KOPT-K1 (cell line): ENCODE results near the gene PDE4D.
A peak's percentile ranks its signal among the peaks of the same experiment; 100 is the strongest.

Experiments used
- H3K27ac ChIP-seq: fragments of 200-600 bp; sonication (generic); 2 replicates; pipeline ENCODE4 v1.5.1; 2016; ENCODE audit warnings: antibody characterized with exemption, mild to moderate bottlenecking, low read depth, low read length; ENCODE audit not compliant: poor library complexity, severe bottlenecking
- H3K36me3 ChIP-seq: fragments of 200-600 bp; sonication (generic); 2 replicates; pipeline ENCODE4 v1.5.1; 2017; ENCODE audit warnings: antibody characterized with exemption, mild to moderate bottlenecking, low read length, moderate library complexity; ENCODE audit not compliant: insufficient read depth
- H3K9me3 ChIP-seq: fragments of 200-600 bp; sonication (generic); 2 replicates; pipeline ENCODE4 v1.5.1; 2017; ENCODE audit warnings: antibody characterized with exemption, low read length, mild to moderate bottlenecking; ENCODE audit not compliant: insufficient read depth, poor library complexity, severe bottlenecking

PDE4D gene

GRCh38 chr5:59569158-59569557, 324.4 kb downstream of the PDE4D start:
- H3K36me3 ChIP-seq: no peaks in the 10 kb centered on the region
- no peaks in the 10 kb centered on the region for H3K9me3 ChIP-seq
- H3K27ac ChIP-seq: no peak overlapping the region

GRCh38 chr5:59568161-59568560, 325.4 kb downstream of the PDE4D start:
- H3K27ac ChIP-seq: no peak overlapping the region
- no peaks in the 10 kb centered on the region for H3K9me3 ChIP-seq
- no peaks in the 10 kb centered on the region for H3K36me3 ChIP-seq

DNA sequence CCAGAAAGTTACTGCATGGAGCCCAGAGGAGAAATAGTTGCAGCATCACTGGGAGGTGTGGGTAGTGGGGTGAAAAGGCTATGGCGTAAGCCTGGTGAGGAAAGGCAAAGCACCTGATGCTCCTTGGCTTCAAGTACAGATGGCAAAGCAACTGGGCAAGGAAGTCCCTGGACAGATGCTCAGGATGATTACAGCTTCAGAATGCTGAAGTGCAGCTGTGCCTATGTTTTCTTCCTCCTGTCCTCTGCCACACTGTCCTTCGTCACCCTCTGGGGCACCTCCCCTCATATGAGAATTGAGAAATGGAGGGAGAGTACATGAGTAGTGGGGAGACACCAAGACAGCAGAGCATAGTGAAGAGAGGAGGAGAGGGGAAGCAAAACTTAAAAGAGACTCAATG, 328.0 kb downstream of the PDE4D start:
- Histone ChIP-seq H3K27ac (peak overlapping the region; percentile 24), H3K9me3 (no peaks in the 10 kb centered on the region), H3K36me3 (no peaks in the 10 kb centered on the region)

GRCh38 chr5:59564895-59565294, 328.6 kb downstream of the PDE4D start:
- Histone ChIP-seq H3K36me3 (no peaks in the 10 kb centered on the region), H3K27ac (peak overlapping the region; percentile 75), H3K9me3 (no peaks in the 10 kb centered on the region)

DNA sequence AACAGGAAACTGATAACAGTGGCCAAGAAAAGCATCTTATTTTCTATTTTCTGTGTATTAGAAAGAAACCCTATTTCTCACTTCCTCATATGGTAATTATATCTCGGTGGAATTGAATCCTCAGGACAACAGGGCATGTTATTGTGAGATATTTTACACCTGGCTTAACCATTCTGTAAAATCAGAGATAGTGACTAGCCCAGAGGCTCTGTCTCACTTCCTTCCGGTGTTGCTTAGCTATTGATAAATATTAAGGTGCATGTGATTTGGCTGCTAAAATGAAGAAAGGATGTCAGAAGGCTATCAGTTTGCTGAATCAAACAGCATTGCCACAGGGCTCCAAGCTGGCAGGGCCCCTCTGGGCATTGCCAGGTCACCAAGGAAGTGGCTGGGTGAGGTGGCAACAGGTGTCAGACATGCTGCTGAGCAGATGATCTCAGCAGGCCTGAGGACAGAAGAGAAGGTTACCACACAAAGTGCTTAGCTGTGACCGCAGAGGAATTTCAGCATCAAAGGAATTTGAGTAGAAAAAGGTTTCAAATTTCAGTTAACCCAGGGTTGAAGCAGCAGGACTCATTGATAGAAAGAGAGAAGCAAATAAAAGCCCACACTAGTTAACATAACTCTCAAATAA, 330.7 kb downstream of the PDE4D start:
- H3K9me3 ChIP-seq: no peaks in the 10 kb centered on the region
- peak overlapping the region; percentile 75 for H3K27ac ChIP-seq
- H3K36me3 ChIP-seq: no peaks in the 10 kb centered on the region

GRCh38 chr5:59560553-59560952, 333.0 kb downstream of the PDE4D start:
- H3K36me3 ChIP-seq: no peaks in the 10 kb centered on the region
- no peaks in the 10 kb centered on the region for H3K9me3 ChIP-seq
- no peak overlapping the region for H3K27ac ChIP-seq

GRCh38 chr5:59559847-59560246, 333.7 kb downstream of the PDE4D start:
- H3K36me3 ChIP-seq: no peaks in the 10 kb centered on the region
- H3K27ac ChIP-seq: no peak overlapping the region
- no peaks in the 10 kb centered on the region for H3K9me3 ChIP-seq

GRCh38 chr5:59559323-59559722, 334.2 kb downstream of the PDE4D start:
- Histone ChIP-seq H3K9me3 (no peaks in the 10 kb centered on the region), H3K36me3 (no peaks in the 10 kb centered on the region), H3K27ac (no peak overlapping the region)

DNA sequence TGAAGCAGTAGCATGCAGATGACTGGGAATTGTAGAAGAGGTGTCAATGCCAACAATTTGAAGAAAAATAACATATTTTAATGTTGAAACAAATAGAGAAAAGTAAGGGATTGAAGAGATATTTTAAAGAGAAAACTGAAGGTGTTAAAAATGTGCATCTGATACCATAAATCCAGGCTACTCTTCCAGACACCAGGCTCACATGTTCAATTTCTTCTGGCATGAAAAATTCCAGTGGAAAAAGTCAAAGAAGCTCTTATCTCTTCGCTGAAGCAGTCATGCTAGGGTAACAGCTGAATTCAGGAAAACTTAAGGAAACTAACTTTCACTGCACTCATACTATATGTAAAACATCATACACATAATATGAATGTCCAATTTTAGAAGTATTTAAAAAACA, 335.0 kb downstream of the PDE4D start:
- no peaks in the 10 kb centered on the region for H3K36me3 ChIP-seq
- H3K9me3 ChIP-seq: no peaks in the 10 kb centered on the region
- no peak overlapping the region for H3K27ac ChIP-seq

DNA sequence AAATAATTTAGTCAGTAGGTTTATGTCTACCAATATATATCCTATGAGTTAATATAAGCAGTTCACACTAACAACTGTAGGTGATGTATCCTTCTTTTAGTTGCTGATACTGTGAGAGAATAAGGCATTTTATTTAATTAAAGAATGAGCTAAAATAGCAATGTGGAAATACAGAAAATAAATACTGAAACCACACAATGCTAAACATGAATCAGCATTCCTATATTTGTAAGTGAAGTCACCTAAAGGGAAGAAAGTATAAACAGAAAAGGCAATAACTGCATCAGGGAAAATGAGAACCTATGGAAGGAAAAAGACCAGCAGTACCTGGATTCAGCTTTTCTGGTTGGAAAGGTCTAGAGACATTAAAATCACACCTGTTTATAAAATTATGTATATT, 336.0 kb downstream of the PDE4D start:
- H3K36me3 ChIP-seq: no peaks in the 10 kb centered on the region
- no peaks in the 10 kb centered on the region for H3K9me3 ChIP-seq
- H3K27ac ChIP-seq: no peak overlapping the region

DNA sequence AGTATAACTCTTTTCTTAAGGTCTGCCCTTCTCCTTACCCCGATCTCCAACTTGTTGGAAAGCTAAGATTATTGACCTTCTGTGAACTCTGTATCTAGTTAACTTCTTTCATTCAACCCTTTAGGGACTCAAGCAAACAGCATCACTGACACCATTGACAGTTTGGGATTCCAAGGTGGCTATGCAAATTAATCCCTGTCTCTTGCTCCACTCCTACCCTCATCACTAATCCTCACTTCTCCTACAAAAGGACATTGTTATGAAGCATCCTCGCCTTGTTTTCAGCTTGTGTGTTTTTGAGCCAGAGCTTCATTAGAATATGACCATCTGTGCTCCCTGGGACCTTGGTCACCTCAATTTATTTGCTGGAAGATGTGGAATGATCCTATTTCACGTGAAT, 337.9 kb downstream of the PDE4D start:
- no peaks in the 10 kb centered on the region for H3K36me3 ChIP-seq
- no peaks in the 10 kb centered on the region for H3K9me3 ChIP-seq
- H3K27ac ChIP-seq: no peak overlapping the region

- no peak overlapping the region for H3K27ac ChIP-seq
- H3K9me3 ChIP-seq: no peaks in the 10 kb centered on the region
- no peaks in the 10 kb centered on the region for H3K36me3 ChIP-seq
These were observed 339.0 kb downstream of the PDE4D start for GRCh38 chr5:59554501-59554900.

DNA sequence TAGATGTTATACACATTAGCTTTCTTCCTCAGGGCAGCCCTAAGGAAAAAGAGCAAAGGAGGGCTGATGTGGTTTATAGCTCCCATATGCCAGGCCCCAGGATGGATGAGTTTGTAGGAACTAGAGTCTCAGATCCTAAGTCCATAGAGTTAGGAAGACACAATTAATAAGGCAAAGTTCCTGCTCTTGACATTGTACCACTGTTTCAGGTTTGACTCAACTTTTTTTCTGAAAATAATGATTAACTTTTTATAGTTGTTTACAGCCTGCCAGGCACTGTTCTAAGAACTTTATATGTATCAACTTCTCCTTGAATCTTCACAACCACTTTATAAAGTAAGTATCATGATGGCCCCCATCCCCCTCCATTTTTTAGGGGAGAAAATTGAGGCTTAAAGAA, 339.5 kb downstream of the PDE4D start:
- H3K27ac ChIP-seq: no peak overlapping the region
- H3K36me3 ChIP-seq: no peaks in the 10 kb centered on the region
- H3K9me3 ChIP-seq: no peaks in the 10 kb centered on the region

DNA sequence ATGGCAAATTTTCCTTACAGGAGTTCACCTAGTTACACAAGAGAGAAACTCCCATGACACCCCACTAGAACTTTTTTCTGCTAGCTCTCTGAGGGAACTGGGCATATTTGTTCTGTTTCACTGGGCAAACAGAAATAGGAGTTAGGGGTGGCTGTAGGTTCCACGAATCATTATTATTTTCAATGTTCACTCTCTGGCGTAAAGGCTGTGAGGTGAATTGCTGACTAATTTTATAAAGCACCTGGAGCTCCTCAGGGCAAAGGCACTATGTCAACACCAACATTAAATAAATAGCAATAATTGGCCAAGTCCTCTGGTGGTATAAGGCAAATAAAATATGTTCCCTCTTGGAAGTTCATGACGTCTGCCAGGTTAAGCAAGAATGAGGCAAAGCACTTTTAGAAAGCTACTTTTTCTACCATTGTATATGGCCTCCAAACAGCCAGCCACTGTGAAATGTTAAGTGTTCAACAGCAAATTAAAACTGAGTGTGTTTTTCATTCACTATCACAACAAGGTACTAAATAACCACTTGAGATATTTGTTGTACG, 344.6 kb downstream of the PDE4D start:
- Histone ChIP-seq H3K9me3 (no peaks in the 10 kb centered on the region), H3K36me3 (no peaks in the 10 kb centered on the region), H3K27ac (no peak overlapping the region)

DNA sequence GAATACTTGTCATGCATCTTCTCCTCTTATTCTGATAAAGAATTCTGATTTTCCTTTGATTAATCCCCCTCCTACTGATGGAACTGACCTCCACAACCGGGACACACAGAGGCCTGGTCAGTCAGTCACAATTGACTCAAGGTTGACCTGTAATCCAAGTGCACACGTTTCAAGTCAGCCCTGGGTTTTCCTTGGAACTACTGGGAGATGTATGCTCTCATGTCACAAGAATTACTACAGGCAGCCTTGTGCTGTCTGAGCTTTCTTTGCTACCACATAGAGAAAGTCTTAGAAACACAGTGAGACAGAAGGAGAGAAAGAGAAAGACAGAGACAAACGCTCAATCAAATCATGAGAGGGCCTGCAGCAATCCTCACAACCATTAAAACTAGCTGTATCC, 345.8 kb downstream of the PDE4D start:
- H3K27ac ChIP-seq: no peak overlapping the region
- no peaks in the 10 kb centered on the region for H3K36me3 ChIP-seq
- H3K9me3 ChIP-seq: no peaks in the 10 kb centered on the region

- Histone ChIP-seq H3K36me3 (no peaks in the 10 kb centered on the region), H3K9me3 (no peaks in the 10 kb centered on the region), H3K27ac (no peak overlapping the region)
These were observed 349.0 kb downstream of the PDE4D start for GRCh38 chr5:59544573-59544972.
